K562 (cell line): Measurements from ENCODE around the gene TMEM184B. TPM values are rescaled to one million over a fixed set of nuclear protein-coding genes. Genes with fewer than 3 reads are reported as not detected.
A peak's percentile ranks its signal among the peaks of the same experiment; 100 is the strongest.

Experiments
- ATAC-seq: fragments of 200-7000 bp; cut with Tn5 transposase; 3 replicates; pipeline ENCODE4 v1.9.1; 2020; ENCODE audit warnings: moderate library complexity
- BruUV-seq: library from RNA; stranded (reverse); fragments of 400-500 nt; replicated peaks from 2 replicates; lab custom pipeline; 2021; lab: Mats Ljungman, UMichigan
- CTCF ChIA-PET: fragments of 300-600 bp; formaldehyde crosslinking; extraction: SDS; loops from one replicate; lab custom pipeline; 2021; ENCODE audit warnings: low intra/inter-chr PET ratio; lab: Yijun Ruan, JAX
- POLR2A ChIA-PET: fragments of 300-600, 350-650 bp; sonication (Branson Sonifier 250); formaldehyde crosslinking; extraction: SDS; loops from one replicate; lab custom pipeline; 2021; ENCODE audit warnings: antibody characterized with exemption, inconsistent platforms; lab: Yijun Ruan, JAX
- DNase-seq, 4 experiments: peaks; one replicate each; pipeline versions ENCODE4 v3.0.0 to v3.0.0-alpha.2; 2011 to 2018; ENCODE audit warnings: low spot score in 3 of 4, mixed read lengths in 3 of 4; ENCODE audit errors: extremely low read depth in 1 of 4
- FAIRE-seq: peaks from 2 replicates; lab custom pipeline; 2011; peaks lifted over from hg19 to GRCh38; lab: Jason Lieb, UNC
- H2AFZ ChIP-seq: 2 replicates; pipeline ENCODE4 v1.6.0; 2011; ENCODE audit warnings: low read depth, low read length, control low read depth, inconsistent platforms
- H3K27ac ChIP-seq: fragments of 200-600 bp; 3 replicates; pipeline ENCODE4 v1.8.0; 2011; ENCODE audit warnings: low read depth, mild to moderate bottlenecking, control low read depth, inconsistent platforms, low read length, moderate library complexity, mixed read lengths; ENCODE audit errors: extremely low read depth
- H3K27me3 ChIP-seq, 2 experiments: fragments of 300-600 bp in 1 of 2; 2 replicates in 1 of 2; 3 replicates in 1 of 2; pipeline versions ENCODE4 v1.6.0 to v1.8.0; 2011; ENCODE audit warnings: inconsistent platforms in 2 of 2, low read length in 2 of 2, mild to moderate bottlenecking in 1 of 2, mixed read lengths in 1 of 2, moderate library complexity in 1 of 2; ENCODE audit not compliant: control insufficient read depth in 2 of 2, insufficient read depth in 2 of 2
- H3K36me3 ChIP-seq: fragments of 300-600 bp; 3 replicates; pipeline ENCODE4 v1.8.0; 2011; ENCODE audit warnings: mild to moderate bottlenecking, low read length, inconsistent platforms; ENCODE audit not compliant: control insufficient read depth, insufficient read depth
- H3K4me1 ChIP-seq, 2 experiments: fragments of 200-600 bp in 1 of 2; replicated peaks in 1 of 2; 2 replicates in 1 of 2; 3 replicates in 1 of 2; pipeline versions ENCODE4 v1.5.1 to v1.8.0; 2011; ENCODE audit warnings: inconsistent platforms in 2 of 2, low read length in 2 of 2, mild to moderate bottlenecking in 1 of 2, mixed read lengths in 1 of 2, moderate library complexity in 1 of 2; ENCODE audit not compliant: control insufficient read depth in 2 of 2, insufficient read depth in 2 of 2
- H3K4me2 ChIP-seq: 2 replicates; pipeline ENCODE4 v1.6.1; 2011; ENCODE audit warnings: low read length, control low read depth, inconsistent platforms, mixed read lengths; ENCODE audit not compliant: insufficient read depth
- H3K4me3 ChIP-seq: fragments of 200-600 bp; sonication (generic), shearing (Covaris generic); 2 replicates; pipeline ENCODE4 v1.5.1; 2016; ENCODE audit warnings: control low read depth, inconsistent platforms
- H3K79me2 ChIP-seq: fragments of 200-600 bp; 3 replicates; pipeline ENCODE4 v1.8.0; 2011; ENCODE audit warnings: low read length, inconsistent platforms; ENCODE audit not compliant: control insufficient read depth, insufficient read depth
- H3K9ac ChIP-seq, 2 experiments: 2 replicates each; pipeline versions ENCODE4 v1.6.0 to v1.6.1; 2011; ENCODE audit warnings: low read depth in 2 of 2, low read length in 2 of 2, control low read depth in 1 of 2, inconsistent platforms in 1 of 2, mild to moderate bottlenecking in 1 of 2, mixed read lengths in 1 of 2; ENCODE audit not compliant: insufficient read depth in 1 of 2
- H3K9me1 ChIP-seq: one replicate; pipeline ENCODE4 v1.6.0; 2011; ENCODE audit warnings: inconsistent platforms, mild to moderate bottlenecking, low read length, moderate library complexity; ENCODE audit not compliant: control insufficient read depth, insufficient read depth
- H3K9me3 ChIP-seq: replicated peaks from 2 replicates; pipeline ENCODE4 v1.5.1; 2011; ENCODE audit warnings: low read depth, low read length, inconsistent platforms; ENCODE audit not compliant: control insufficient read depth, insufficient read depth
- H4K20me1 ChIP-seq: replicated peaks from 2 replicates; pipeline ENCODE4 v1.6.1; 2011; ENCODE audit warnings: low read length, inconsistent platforms, mixed read lengths; ENCODE audit not compliant: control insufficient read depth, insufficient read depth
- CTBP1 ChIP-seq: fragments of 450-650 bp; IDR thresholded peaks from 2 replicates; pipeline ENCODE4 v1.6.1; 2016; ENCODE audit warnings: borderline replicate concordance
- KHSRP ChIP-seq: fragments of 450-650 bp; IDR thresholded peaks from 2 replicates; pipeline ENCODE4 v1.6.1; 2017
- MECOM ChIP-seq: fragments of 250-450 bp; sonication (Bioruptor Pico); IDR thresholded peaks from 2 replicates; pipeline ENCODE4 v1.8.0; 2022; ENCODE audit warnings: inconsistent platforms
- MTA1 ChIP-seq: fragments of 450-650 bp; IDR thresholded peaks from 2 replicates; pipeline ENCODE4 v1.6.1; 2017; ENCODE audit warnings: borderline replicate concordance
- NFIC ChIP-seq: fragments of 450-650 bp; IDR thresholded peaks from 2 replicates; pipeline ENCODE4 v1.6.1; 2017; ENCODE audit warnings: mild to moderate bottlenecking, inconsistent platforms
- NKRF ChIP-seq: fragments of 450-650 bp; IDR thresholded peaks from 2 replicates; pipeline ENCODE4 v1.6.1; 2016; ENCODE audit warnings: borderline replicate concordance
- PYGO2 ChIP-seq: fragments of 450-650 bp; IDR thresholded peaks from 2 replicates; pipeline ENCODE4 v1.6.1; 2016; ENCODE audit warnings: mild to moderate bottlenecking, missing genetic modification characterization, moderate library complexity, missing compliant biosample characterization
- SAFB2 ChIP-seq: fragments of 200-400 bp; formaldehyde crosslinking; IDR thresholded peaks from 2 replicates; pipeline ENCODE4 v1.6.1; 2018; ENCODE audit warnings: borderline replicate concordance, low read length, low read depth, moderate library complexity; ENCODE audit not compliant: severe bottlenecking
- ZNF518B ChIP-seq: fragments of 250-450 bp; sonication (Bioruptor Pico); IDR thresholded peaks from 2 replicates; pipeline ENCODE4 v1.5.0; 2021; ENCODE audit warnings: mild to moderate bottlenecking, moderate library complexity
- WGBS: fragments of 100-300 bp; shearing (Covaris generic); methylation state at CpG from one replicate; pipeline ENCODE4 v1.1.6; 2016; ENCODE audit warnings: low coverage, mixed read lengths; ENCODE audit not compliant: insufficient coverage; ENCODE audit errors: missing lambda C conversion rate; 5-methylcytosine and 5-hydroxymethylcytosine counted together
- in situ Hi-C: fragments of 300-500 bp; cut with MboI; formaldehyde crosslinking; loops from 4 replicates; pipeline ENCODE4 v1.15.0; 2018; ENCODE audit warnings: inconsistent platforms, mixed read lengths
- intact Hi-C: fragments of 100-400 bp; cut with micrococcal nuclease; formaldehyde crosslinking; loops from 2 replicates; pipeline ENCODE4 v1.14.2; 2022
- polyA plus RNA-seq, 8 experiments: library from polyadenylated mRNA; depleted of rRNA in 4 of 8; stranded (reverse) in 5 of 8; unstranded in 3 of 8; fragments of >200 nt; fragmentation: Nextera tagmentation in 2 of 8; fragmentation: Illumina TruSeq in 1 of 8; extraction: Ambion mirVana in 2 of 8; extraction: Trizol in 1 of 8; gene quantifications; 2 replicates each; pipeline versions ENCODE4 v1.2.1 to v1.2.3, GENCODE V29; 2011 to 2014; ENCODE audit warnings: inconsistent platforms in 1 of 8, missing spikeins in 1 of 8
- total RNA-seq, 7 experiments: library from RNA; depleted of rRNA in 6 of 7; stranded (reverse); fragments of >200 nt in 6 of 7; fragmentation: Illumina TruSeq in 2 of 7; extraction: Trizol in 2 of 7; gene quantifications; 2 replicates each; pipeline versions ENCODE4 v1.2.1 to v1.2.3, GENCODE V29; 2011 to 2021; ENCODE audit warnings: low replicate concordance in 1 of 7

The TMEM184B gene
- total and polyA plus RNA-seq, 9 of the 15 experiments (the other 6 are each of a cell fraction or from before 2014, with no cell fraction given), result 0.31 to 25.1 (median 6.2) TPM

GRCh38 chr22:38213319-38213989, 59.4 kb downstream of the TMEM184B start:
- intact Hi-C loops (no loop called here), in situ Hi-C loops (no loop called here)
- H2AFZ ChIP-seq, result no peak overlapping the region
- H3K9me3 ChIP-seq, result no peaks in the 10 kb centered on the region
- no peaks in the 10 kb centered on the region for H3K9me1 ChIP-seq
- H4K20me1 ChIP-seq, result 0 out of 2 replicates have a peak, but pooled peaks cover 9% of the 10 kb centered on the region
- WGBS, result 46% methylated on average over 5 of the region's 6 CpGs
- no peaks in the 10 kb centered on the region for H3K27me3 ChIP-seq
- peak overlapping the region in 1 of 2 experiments; percentile 92; a peak in 2 of 4 replicates for H3K9ac ChIP-seq
- ChIA-PET POLR2A (interaction anchor here (0.5 to 4.9 kb wide), 3 partner anchors 10 to 254 kb away, joined by 3 to 44 read pairs (median 4); partner anchors contain the start of gene MAFF), CTCF (no interaction called here)
- H3K4me3 ChIP-seq, result peak overlapping the region; percentile 24; the same call in 1 of the 2 replicates
- DNase-seq (peak in 1 of 4 experiments; percentile 8), ATAC-seq (no peak), FAIRE-seq (no peak)
- peak overlapping the region; percentile 55; the same call in 1 of the 2 replicates for H3K4me2 ChIP-seq
- TF ChIP-seq KHSRP, result no peak
- no peak for TF ChIP-seq SAFB2
- TF ChIP-seq NFIC, result no peak
- TF ChIP-seq CTBP1, result peak; percentile 18; the same call in 1 of the 2 replicates
- no peak for TF ChIP-seq ZNF518B (CRISPR knock-in tag)
- no peak for TF ChIP-seq MTA1
- no peak for TF ChIP-seq NKRF
- no peak for TF ChIP-seq PYGO2 (tag)
- TF ChIP-seq MECOM, result no peak
- peaks cover 10 to 26% of the 10 kb centered on the region in 2 experiments; a peak in 4 of 5 replicates for H3K4me1 ChIP-seq
- peaks cover 6% of the 10 kb centered on the region; the same call in 1 of the 3 replicates for H3K79me2 ChIP-seq
- H3K27ac ChIP-seq, result no peak overlapping the region
- peaks cover 3% of the 10 kb centered on the region; the same call in 1 of the 3 replicates for H3K36me3 ChIP-seq
- TSS peak; percentile 62 for BruUV-seq
